Adrenal gland (tissue), 5 donors: Measurements from ENCODE around the gene TOX2.

Experiments
- POLR2A ChIP-seq, 2 donors: fragments of 450-650 bp; IDR thresholded peaks; one replicate each; pipeline ENCODE4 v1.6.1; 2017; ENCODE audit warnings: antibody characterized with exemption in 2 of 2, mild to moderate bottlenecking in 2 of 2, moderate library complexity in 1 of 2
- TF ChIP-seq, protein P1 (sequence below), 6 experiments: fragments of 450-650 bp in 4 of 6; fragments of 200-600 bp in 2 of 6; sonication (generic) in 1 of 6; IDR thresholded peaks; 1 replicate in 5 of 6; 2 replicates in 1 of 6; pipeline versions ENCODE4 v1.5.1 to v1.8.0; 2016 to 2021; ENCODE audit warnings: antibody characterized with exemption in 6 of 6, mild to moderate bottlenecking in 2 of 6, moderate library complexity in 1 of 6
- donor health status: DM: no; HTN: no; CAD: no.

DNA sequence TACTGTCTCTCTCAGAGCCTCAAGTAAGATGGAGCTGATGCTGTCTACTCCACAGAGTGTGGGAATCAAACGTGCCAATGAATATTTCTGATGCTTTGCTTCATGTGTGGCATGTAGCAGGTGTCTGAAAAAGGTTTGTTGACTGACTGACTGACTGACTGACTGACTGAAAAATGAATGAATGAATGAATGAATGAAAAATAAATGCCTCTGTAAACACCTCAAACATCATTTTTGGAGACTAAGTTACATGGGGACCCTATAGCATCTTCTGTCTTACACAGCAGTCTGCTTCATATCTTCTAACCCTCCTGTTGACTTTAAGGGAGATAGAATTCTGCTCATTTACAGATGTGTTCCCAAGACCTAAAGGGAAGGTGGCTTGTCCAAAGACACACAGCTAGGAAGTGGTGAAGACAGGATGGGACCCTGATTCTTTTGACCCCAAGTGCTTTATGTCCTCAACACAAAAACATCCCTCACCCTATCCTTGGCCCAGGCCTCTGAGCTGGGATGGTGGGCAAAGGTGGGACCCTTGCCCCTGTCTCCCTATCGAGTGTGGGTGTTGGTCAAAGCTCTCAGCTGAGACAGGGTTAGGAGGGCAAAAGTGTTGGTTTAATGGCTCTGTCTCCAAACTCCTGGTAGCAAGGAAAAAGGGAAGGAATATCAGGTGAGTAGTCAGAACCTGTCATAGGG is 104.4 kb downstream of the TOX2 start:
- TF ChIP-seq, protein P1, sequence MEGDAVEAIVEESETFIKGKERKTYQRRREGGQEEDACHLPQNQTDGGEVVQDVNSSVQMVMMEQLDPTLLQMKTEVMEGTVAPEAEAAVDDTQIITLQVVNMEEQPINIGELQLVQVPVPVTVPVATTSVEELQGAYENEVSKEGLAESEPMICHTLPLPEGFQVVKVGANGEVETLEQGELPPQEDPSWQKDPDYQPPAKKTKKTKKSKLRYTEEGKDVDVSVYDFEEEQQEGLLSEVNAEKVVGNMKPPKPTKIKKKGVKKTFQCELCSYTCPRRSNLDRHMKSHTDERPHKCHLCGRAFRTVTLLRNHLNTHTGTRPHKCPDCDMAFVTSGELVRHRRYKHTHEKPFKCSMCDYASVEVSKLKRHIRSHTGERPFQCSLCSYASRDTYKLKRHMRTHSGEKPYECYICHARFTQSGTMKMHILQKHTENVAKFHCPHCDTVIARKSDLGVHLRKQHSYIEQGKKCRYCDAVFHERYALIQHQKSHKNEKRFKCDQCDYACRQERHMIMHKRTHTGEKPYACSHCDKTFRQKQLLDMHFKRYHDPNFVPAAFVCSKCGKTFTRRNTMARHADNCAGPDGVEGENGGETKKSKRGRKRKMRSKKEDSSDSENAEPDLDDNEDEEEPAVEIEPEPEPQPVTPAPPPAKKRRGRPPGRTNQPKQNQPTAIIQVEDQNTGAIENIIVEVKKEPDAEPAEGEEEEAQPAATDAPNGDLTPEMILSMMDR (IDR thresholded peaks at IDR 0.05), result no peak
- no peak for TF ChIP-seq POLR2A (IDR thresholded peaks at IDR 0.05)
